IPS-20b (cell line): ENCODE measurements around the gene PTPN3.

Experiments used
- H3K27ac ChIP-seq: one replicate; pipeline ENCODE4 v1.5.1; 2013; ENCODE audit warnings: low read length
- H3K27me3 ChIP-seq: 2 replicates; pipeline ENCODE4 v1.6.1; 2013; ENCODE audit warnings: mild to moderate bottlenecking, low read length, inconsistent platforms; ENCODE audit not compliant: insufficient read depth
- H3K36me3 ChIP-seq: 2 replicates; pipeline ENCODE4 v1.6.1; 2013; ENCODE audit warnings: low read depth, mild to moderate bottlenecking, inconsistent platforms, low read length, moderate library complexity; ENCODE audit not compliant: insufficient read depth
- H3K4me1 ChIP-seq: 2 replicates; pipeline ENCODE4 v1.6.1; 2013; ENCODE audit warnings: mild to moderate bottlenecking, control low read depth, inconsistent platforms, low read length, moderate library complexity; ENCODE audit not compliant: insufficient read depth
- H3K4me3 ChIP-seq: 2 replicates; pipeline ENCODE4 v1.5.1; 2013; ENCODE audit warnings: mild to moderate bottlenecking, low read length, inconsistent platforms
- H3K9ac ChIP-seq: 2 replicates; pipeline ENCODE4 v1.6.1; 2013; ENCODE audit warnings: low read depth, mild to moderate bottlenecking, inconsistent platforms, low read length, moderate library complexity
- H3K9me3 ChIP-seq: 2 replicates; pipeline ENCODE4 v1.6.1; 2013; ENCODE audit warnings: mild to moderate bottlenecking, low read depth, low read length, inconsistent platforms; ENCODE audit not compliant: insufficient read depth

Gene PTPN3

DNA sequence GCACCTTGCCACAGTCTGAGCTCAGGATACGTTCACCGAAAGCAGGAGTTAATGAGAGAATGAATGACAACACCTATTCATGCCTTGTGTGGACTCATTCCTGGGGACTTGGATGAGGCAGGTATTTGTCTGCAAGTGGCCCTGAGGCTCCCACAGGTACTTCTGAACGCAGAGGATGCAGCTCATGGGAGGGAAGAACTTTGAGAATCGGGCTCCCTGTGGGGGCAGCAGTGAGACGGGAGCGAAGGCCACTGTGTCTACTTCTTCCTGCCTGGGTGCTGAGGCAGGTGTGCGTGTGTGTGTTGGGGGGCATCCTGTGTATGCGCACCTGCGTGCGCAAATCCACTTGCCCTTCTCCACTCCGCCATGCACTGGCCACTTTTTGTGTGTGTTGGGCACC is 42.2 kb downstream of the PTPN3 start:
- Histone ChIP-seq H3K9ac (no peak overlapping the region), H3K4me1 (peaks cover 6% of the 10 kb centered on the region), H3K27me3 (no peaks in the 10 kb centered on the region), H3K36me3 (no peaks in the 10 kb centered on the region), H3K4me3 (no peak overlapping the region), H3K27ac (no peak overlapping the region), H3K9me3 (no peaks in the 10 kb centered on the region)

DNA sequence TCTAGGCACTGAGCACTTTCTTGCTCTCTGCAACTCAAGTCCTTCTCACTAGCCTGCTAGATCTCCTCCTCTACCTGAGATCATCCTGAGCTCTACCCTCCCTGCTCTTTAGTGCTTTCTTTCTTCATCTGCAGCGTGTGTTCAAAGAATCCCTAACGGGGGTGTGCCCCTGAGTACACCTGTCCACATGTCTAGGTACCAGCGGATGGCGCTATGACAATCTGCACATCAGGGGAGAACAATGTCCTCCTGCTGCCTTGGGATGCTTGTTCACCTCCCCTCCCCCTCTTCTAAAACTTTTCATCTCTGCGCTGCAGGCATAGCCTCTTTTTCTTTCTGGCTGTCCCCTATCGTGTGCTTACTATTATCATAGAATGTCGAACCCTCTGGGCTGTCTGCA is 42.7 kb downstream of the PTPN3 start:
- H3K36me3 ChIP-seq: no peaks in the 10 kb centered on the region
- no peak overlapping the region for H3K27ac ChIP-seq
- no peaks in the 10 kb centered on the region for H3K27me3 ChIP-seq
- peaks cover 6% of the 10 kb centered on the region for H3K4me1 ChIP-seq
- no peaks in the 10 kb centered on the region for H3K9me3 ChIP-seq
- no peak overlapping the region for H3K4me3 ChIP-seq
- H3K9ac ChIP-seq: no peak overlapping the region

DNA sequence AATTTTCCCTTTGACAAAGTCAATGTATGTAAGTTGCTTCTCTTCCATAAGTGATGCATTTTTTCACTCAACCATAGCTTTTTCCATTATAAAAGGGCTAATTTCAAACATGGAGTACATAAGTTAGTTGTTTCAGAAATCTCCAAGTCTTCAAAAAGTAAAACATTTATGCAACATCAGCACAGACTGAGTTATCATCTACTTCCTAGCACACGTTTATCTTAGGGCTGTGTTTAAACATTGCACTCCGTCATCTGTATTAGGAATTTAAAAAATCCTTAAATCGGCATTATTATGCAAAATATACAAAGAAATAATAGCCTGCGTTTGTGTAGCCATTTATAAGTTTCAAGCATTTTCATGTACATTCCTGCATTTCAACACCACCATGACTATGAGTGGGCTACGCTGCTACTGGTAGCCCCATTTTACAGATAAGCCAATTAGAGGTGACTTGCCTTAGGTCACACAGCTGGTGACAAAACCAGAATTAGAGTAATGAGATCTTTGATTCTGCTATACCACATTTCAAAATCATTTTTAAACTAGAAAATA is 43.4 kb downstream of the PTPN3 start:
- H3K27me3 ChIP-seq: no peaks in the 10 kb centered on the region
- H3K4me1 ChIP-seq: peaks cover 6% of the 10 kb centered on the region
- H3K4me3 ChIP-seq: no peak overlapping the region
- H3K36me3 ChIP-seq: no peaks in the 10 kb centered on the region
- H3K9me3 ChIP-seq: no peaks in the 10 kb centered on the region
- H3K9ac ChIP-seq: no peak overlapping the region
- no peak overlapping the region for H3K27ac ChIP-seq

DNA sequence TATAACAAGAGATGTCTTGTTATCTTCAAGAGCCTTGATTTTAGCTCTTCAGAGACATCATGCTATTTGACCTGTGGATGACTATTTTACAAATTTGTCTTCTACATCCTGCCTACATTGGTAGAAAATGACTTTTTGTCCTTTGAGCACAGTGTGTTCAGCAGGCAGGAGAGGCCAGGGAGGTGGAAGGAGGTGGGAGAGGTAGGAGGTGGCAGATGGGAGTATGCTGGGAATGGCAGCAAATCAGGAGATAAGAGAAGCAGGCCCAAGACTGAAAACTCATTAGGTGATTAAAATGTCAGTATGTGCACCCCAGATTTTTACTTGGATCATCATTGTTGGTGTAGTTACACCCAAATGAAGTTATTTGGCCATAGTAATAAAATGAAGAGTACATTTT is 44.1 kb downstream of the PTPN3 start:
- no peaks in the 10 kb centered on the region for H3K9me3 ChIP-seq
- H3K27me3 ChIP-seq: no peaks in the 10 kb centered on the region
- no peaks in the 10 kb centered on the region for H3K36me3 ChIP-seq
- peaks cover 6% of the 10 kb centered on the region for H3K4me1 ChIP-seq
- H3K27ac ChIP-seq: no peak overlapping the region
- H3K4me3 ChIP-seq: no peak overlapping the region
- no peak overlapping the region for H3K9ac ChIP-seq

DNA sequence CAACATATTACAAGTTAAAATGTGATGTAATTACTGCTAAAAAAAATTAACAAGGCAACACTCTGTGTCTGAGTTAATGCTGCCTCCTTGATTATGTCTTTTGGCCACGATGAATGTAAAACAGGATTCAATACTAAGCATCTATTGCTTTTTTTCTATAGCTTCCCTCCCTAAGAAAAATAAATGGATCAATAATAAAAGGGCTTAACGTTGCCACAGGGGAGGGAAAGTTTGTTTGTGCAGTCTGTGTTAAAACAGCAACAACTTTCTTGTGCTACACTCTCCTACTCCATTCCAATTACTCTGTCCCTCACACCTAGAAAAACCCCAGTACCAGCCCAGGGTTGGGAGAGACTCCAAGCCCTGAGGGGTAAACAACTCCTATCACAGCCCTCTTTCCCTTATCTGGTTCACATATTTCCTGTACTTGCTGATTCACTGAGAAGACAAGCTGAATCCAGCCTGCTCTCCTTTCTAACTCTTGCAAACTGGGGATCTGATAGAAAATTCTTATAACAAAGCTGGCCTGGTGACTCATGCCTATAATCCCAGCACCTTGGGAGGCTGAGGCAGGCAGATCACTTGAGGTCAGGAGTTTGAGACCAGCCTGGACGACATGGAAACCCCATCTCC is 44.8 kb downstream of the PTPN3 start:
- Histone ChIP-seq H3K36me3 (no peaks in the 10 kb centered on the region), H3K27me3 (no peaks in the 10 kb centered on the region), H3K4me1 (peaks cover 6% of the 10 kb centered on the region), H3K27ac (no peak overlapping the region), H3K4me3 (no peak overlapping the region), H3K9me3 (no peaks in the 10 kb centered on the region), H3K9ac (no peak overlapping the region)

DNA sequence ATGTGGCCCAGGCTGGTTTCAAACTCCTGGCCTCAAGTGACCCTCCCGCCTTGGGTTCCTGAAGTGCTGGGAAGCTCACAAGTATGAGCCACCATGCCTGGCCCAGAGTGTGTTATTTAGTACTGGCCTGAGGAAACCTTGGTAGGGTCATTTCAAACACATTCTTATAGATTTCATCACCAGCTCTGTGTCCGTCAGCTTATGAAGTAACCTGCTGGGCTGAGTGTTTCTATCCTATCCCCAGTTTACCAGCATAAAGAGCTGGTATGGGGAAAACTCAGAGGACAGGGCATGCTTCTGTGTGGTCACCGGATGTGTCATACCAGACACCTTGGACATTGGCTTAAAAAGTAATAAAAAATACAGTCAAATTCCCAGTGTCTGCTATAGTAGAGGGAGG is 45.3 kb downstream of the PTPN3 start:
- Histone ChIP-seq H3K27ac (no peak overlapping the region), H3K36me3 (no peaks in the 10 kb centered on the region), H3K9ac (no peak overlapping the region), H3K4me1 (peaks cover 6% of the 10 kb centered on the region), H3K9me3 (no peaks in the 10 kb centered on the region), H3K27me3 (no peaks in the 10 kb centered on the region), H3K4me3 (no peak overlapping the region)

DNA sequence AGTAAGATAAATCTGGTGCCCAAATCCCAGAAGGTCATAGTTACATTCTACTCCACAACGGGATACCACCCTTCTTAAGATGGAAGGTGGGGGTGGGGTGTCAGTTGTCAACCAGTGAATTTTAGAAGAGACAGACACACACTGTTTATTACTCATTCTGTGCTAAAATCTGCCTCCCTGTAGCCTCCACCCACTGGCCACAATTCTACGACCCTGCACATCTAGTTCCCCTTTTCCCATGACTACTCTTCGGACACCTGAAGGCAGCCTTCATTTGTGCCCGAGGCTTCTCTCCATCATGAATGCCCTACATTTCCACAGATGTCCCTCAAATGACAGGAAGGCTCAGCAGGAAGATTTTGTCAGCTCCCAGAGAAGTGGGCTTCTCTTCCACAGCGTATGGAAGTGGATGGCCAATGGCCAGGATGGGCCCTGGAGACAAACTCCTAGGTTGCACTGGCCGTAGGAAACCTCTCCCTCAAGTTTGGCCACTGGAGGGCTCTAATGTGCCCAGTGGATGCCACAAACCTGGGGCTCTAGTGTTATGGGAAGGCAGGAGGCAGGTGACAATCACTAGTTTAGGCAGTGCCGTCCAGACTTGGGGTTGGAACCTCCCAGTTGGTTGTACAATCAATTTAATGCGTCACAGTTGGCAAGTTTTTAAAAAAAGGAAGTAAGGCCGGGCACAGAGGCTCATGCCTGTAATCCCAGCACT is 46.6 kb downstream of the PTPN3 start:
- Histone ChIP-seq H3K9ac (no peak overlapping the region), H3K4me3 (no peak overlapping the region), H3K9me3 (no peaks in the 10 kb centered on the region), H3K27ac (no peak overlapping the region), H3K4me1 (peaks cover 6% of the 10 kb centered on the region), H3K36me3 (no peaks in the 10 kb centered on the region), H3K27me3 (no peaks in the 10 kb centered on the region)

DNA sequence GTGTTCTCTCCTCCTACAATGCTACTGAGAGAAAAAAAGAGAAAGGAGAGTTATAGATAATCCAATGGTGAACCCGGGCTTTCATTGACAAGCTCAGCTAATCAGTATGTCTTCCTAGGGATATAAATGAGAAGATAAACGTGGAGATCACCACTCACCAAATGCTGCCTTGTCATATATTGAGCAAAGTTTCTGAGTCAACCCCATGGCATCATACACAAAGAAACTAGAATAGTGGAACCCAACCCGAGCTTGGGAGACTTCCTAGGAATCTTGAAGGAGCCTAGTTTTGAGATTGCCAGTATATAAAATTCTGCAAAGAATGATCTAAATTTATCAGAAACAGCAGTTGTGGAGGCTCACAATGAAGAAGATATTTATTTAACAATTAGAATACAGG is 47.8 kb downstream of the PTPN3 start:
- H3K4me3 ChIP-seq: no peak overlapping the region
- no peaks in the 10 kb centered on the region for H3K9me3 ChIP-seq
- H3K27me3 ChIP-seq: no peaks in the 10 kb centered on the region
- H3K9ac ChIP-seq: no peak overlapping the region
- H3K27ac ChIP-seq: no peak overlapping the region
- H3K36me3 ChIP-seq: no peaks in the 10 kb centered on the region
- H3K4me1 ChIP-seq: peaks cover under 1% of the 10 kb centered on the region

DNA sequence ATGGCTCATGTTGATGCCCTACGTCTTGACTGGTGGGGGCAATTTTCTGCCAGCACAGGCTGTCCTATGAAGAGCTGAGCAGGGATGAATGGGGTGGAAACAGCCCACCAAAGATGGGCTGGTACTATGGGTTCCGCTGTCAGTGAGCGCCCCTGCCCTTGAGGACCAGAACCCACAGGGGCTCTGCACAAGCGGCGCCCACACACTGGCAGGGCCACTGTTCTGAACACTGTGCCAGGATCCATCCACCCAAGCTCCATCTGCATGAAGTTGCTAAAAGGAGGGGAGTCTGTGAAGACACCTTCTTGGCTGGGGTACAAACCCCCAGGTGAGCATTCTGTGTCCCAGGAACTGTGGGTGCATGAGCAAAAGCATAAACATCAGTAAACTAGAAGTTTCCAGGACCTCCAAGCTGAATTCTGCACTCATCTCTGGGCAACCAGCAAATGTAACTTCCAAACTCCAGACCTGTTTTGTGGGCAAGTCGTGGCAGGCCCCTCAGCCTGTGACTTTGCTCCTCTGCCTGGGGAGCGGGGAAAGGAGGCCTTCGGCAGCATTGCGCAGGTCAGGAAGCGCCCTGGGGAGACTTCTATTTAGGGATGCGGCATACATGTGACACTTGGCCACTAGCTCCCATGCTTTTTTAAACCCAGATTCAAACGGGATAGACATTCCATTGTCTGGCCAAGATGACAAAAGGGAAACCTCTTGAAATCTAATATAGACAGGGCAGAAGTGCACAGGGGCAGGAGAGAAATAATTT is 48.9 kb downstream of the PTPN3 start:
- Histone ChIP-seq H3K36me3 (no peaks in the 10 kb centered on the region), H3K9ac (no peak overlapping the region), H3K27me3 (no peaks in the 10 kb centered on the region), H3K27ac (no peak overlapping the region), H3K9me3 (no peaks in the 10 kb centered on the region), H3K4me1 (no peaks in the 10 kb centered on the region), H3K4me3 (no peak overlapping the region)

DNA sequence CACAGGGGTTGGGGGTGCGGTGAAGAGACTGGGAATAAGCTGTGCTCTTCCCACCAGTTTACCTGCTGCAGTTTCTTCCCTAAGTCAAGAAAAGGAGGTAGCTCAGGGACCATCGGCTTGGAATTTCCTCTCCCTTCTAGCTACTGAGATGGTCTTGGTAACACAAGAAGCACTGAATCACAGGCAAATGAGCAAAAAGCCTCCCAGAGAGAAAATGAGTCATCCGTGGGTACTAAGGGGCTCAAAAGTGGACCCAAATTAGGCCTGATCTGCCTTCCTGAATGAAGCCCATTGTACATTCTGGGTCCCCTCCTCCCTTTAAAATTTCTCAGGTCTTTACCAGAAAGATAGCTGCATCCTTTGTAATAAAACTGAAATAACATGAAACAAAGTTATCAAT is 49.9 kb downstream of the PTPN3 start:
- no peak overlapping the region for H3K27ac ChIP-seq
- H3K27me3 ChIP-seq: no peaks in the 10 kb centered on the region
- no peaks in the 10 kb centered on the region for H3K9me3 ChIP-seq
- no peak overlapping the region for H3K9ac ChIP-seq
- no peak overlapping the region for H3K4me3 ChIP-seq
- H3K36me3 ChIP-seq: no peaks in the 10 kb centered on the region
- no peaks in the 10 kb centered on the region for H3K4me1 ChIP-seq

DNA sequence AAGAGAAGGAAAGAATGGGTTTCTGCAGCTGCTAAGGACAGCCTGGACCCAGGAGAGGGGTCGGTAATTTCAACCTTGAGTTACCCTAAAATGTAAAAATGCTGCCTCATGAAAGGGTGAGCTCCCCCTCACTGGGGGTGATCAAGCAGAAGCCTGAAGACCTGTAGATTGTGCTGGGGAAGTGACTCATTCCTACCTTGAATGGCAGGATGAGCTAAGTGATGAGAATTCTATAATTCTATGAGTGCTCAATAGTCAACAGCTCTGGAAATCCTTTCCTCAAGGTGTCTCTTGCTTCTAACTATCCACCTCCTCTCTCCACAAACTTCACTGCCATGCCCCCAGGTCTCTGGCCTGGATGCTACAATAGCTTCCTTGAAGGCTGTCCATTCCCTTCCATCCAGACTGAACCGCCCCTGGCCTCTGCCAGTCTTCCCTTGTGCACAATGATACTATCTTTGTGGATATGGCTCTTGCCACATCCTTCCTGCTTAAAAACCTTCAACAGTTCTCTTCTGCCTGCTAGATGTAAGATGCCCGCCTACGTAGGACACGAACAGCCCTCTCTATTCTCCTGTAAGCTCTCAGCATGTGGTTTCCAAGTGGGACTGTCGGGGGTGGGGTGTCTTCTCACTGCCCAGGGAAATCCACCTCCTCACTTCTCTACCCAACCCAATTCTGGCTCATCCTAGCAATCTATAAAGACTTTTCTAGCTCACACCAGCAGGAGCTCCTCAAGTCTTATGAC is 50.6 kb downstream of the PTPN3 start:
- Histone ChIP-seq H3K4me1 (no peaks in the 10 kb centered on the region), H3K27ac (no peak overlapping the region), H3K27me3 (no peaks in the 10 kb centered on the region)

More for the DNA sequence above, 50.6 kb downstream of the PTPN3 start:
- Histone ChIP-seq H3K36me3 (no peaks in the 10 kb centered on the region), H3K4me3 (no peak overlapping the region), H3K9ac (no peak overlapping the region), H3K9me3 (no peaks in the 10 kb centered on the region)
